GM23338 (cell line): ENCODE results near the gene EXO1. TPM values are rescaled to one million over a fixed set of nuclear protein-coding genes. Genes with fewer than 3 reads are reported as not detected.

ENCODE experiments used
- ATAC-seq: fragments of 200-7000 bp; cut with Tn5 transposase; 3 replicates; pipeline ENCODE4 v1.9.1; 2020
- DNase-seq: peaks from one replicate; pipeline ENCODE4 v3.0.0-alpha.2; 2015; ENCODE audit warnings: low spot score
- H2AFZ ChIP-seq: fragments of 200-600 bp; sonication (generic); 2 replicates; pipeline ENCODE4 v1.8.0; 2016; ENCODE audit warnings: antibody characterized with exemption, mild to moderate bottlenecking, moderate library complexity
- H3F3A ChIP-seq: fragments of 200-600 bp; sonication (generic); replicated peaks from 2 replicates; pipeline ENCODE4 v1.8.0; 2017; ENCODE audit warnings: antibody characterized with exemption, mixed run types, low read depth
- H3K27ac ChIP-seq: fragments of 200-600 bp; sonication (generic); 2 replicates; pipeline ENCODE4 v1.6.1; 2016; ENCODE audit warnings: low read depth
- H3K27me3 ChIP-seq: fragments of 200-600 bp; sonication (generic); 2 replicates; pipeline ENCODE4 v1.8.0; 2016; ENCODE audit warnings: mild to moderate bottlenecking, mixed run types, moderate library complexity; ENCODE audit not compliant: insufficient read depth
- H3K36me3 ChIP-seq: fragments of 200-600 bp; sonication (generic); 2 replicates; pipeline ENCODE4 v1.8.0; 2016; ENCODE audit warnings: mild to moderate bottlenecking; ENCODE audit not compliant: insufficient read depth
- H3K4me1 ChIP-seq: fragments of 200-600 bp; sonication (generic); 2 replicates; pipeline ENCODE4 v1.8.0; 2016; ENCODE audit warnings: mild to moderate bottlenecking, moderate library complexity; ENCODE audit not compliant: insufficient read depth
- H3K4me2 ChIP-seq: fragments of 200-600 bp; sonication (generic); 2 replicates; pipeline ENCODE4 v1.7.1; 2017; ENCODE audit warnings: mixed run types
- H3K4me3 ChIP-seq: fragments of 200-600 bp; sonication (generic); 2 replicates; pipeline ENCODE4 v1.6.1; 2016; ENCODE audit warnings: mixed run types
- H3K79me2 ChIP-seq: fragments of 200-600 bp; sonication (generic); replicated peaks from 2 replicates; pipeline ENCODE4 v1.8.0; 2017; ENCODE audit warnings: mild to moderate bottlenecking; ENCODE audit not compliant: insufficient read depth
- H3K9me2 ChIP-seq: fragments of 200-600 bp; sonication (generic); 2 replicates; pipeline ENCODE4 v1.8.0; 2017; ENCODE audit not compliant: insufficient read depth
- H4K20me1 ChIP-seq: fragments of 200-600 bp; sonication (generic); replicated peaks from 2 replicates; pipeline ENCODE4 v1.8.0; 2017; ENCODE audit warnings: mild to moderate bottlenecking; ENCODE audit not compliant: insufficient read depth
- H3K27ac Mint-ChIP-seq: 2 replicates; pipeline ENCODE4 v1.8.0; 2020; ENCODE audit warnings: inconsistent platforms, mild to moderate bottlenecking, moderate library complexity, mixed read lengths
- H3K27me3 Mint-ChIP-seq: 3 replicates; pipeline ENCODE4 v1.8.0; 2022; ENCODE audit warnings: low read depth, mild to moderate bottlenecking, moderate library complexity, mixed read lengths, inconsistent platforms; ENCODE audit not compliant: insufficient read depth, poor library complexity
- H3K36me3 Mint-ChIP-seq: 3 replicates; pipeline ENCODE4 v1.8.0; 2021; ENCODE audit warnings: low read depth, mild to moderate bottlenecking, inconsistent platforms, moderate library complexity, mixed read lengths
- H3K4me1 Mint-ChIP-seq: 3 replicates; pipeline ENCODE4 v1.8.0; 2020; ENCODE audit warnings: mild to moderate bottlenecking, inconsistent platforms, mixed read lengths
- H3K4me3 Mint-ChIP-seq: 3 replicates; pipeline ENCODE4 v1.8.0; 2021; ENCODE audit warnings: moderate library complexity, mild to moderate bottlenecking, inconsistent platforms, mixed read lengths
- H3K9me3 Mint-ChIP-seq: 3 replicates; pipeline ENCODE4 v1.8.0; 2020; ENCODE audit warnings: moderate library complexity, mild to moderate bottlenecking, inconsistent platforms, mixed read lengths
- CREB1 ChIP-seq: fragments of 250-450 bp; sonication (Bioruptor Pico); IDR thresholded peaks from 2 replicates; pipeline ENCODE4 v1.5.0; 2020; ENCODE audit warnings: low read depth, mild to moderate bottlenecking, moderate library complexity
- CTCF ChIP-seq, 2 experiments: fragments of 200-600 bp in 1 of 2; sonication (generic) in 1 of 2; conservative IDR thresholded peaks; 2 replicates each; pipeline versions ENCODE4 v1.5.1 to v1.6.1; 2016 to 2017; ENCODE audit warnings: antibody characterized with exemption in 2 of 2, low read depth in 2 of 2, mild to moderate bottlenecking in 2 of 2, moderate library complexity in 1 of 2
- ETS1 ChIP-seq: IDR thresholded peaks from 2 replicates; pipeline ENCODE4 v1.6.1; 2016; ENCODE audit warnings: antibody characterized with exemption
- EZH2 ChIP-seq: fragments of 200-600 bp; sonication (generic); IDR thresholded peaks from one replicate; pipeline ENCODE4 v1.8.0; 2017; ENCODE audit warnings: antibody characterized with exemption, mild to moderate bottlenecking, low read depth; ENCODE audit not compliant: unreplicated experiment
- EZH2phosphoT487 ChIP-seq: fragments of 200-600 bp; sonication (generic); IDR thresholded peaks from one replicate; pipeline ENCODE4 v1.8.1; 2018; ENCODE audit warnings: antibody characterized with exemption; ENCODE audit not compliant: unreplicated experiment
- JUNB ChIP-seq: IDR thresholded peaks from one replicate; pipeline ENCODE4 v1.6.1; 2016; ENCODE audit warnings: antibody characterized with exemption; ENCODE audit not compliant: unreplicated experiment
- NANOG ChIP-seq: IDR thresholded peaks from 2 replicates; pipeline ENCODE4 v1.6.1; 2016; ENCODE audit warnings: antibody characterized with exemption, borderline replicate concordance
- POLR2AphosphoS5 ChIP-seq: IDR thresholded peaks from 2 replicates; pipeline ENCODE4 v1.6.1; 2016; ENCODE audit warnings: antibody characterized with exemption, low read depth
- REST ChIP-seq: IDR thresholded peaks from one replicate; pipeline ENCODE4 v1.6.1; 2018; ENCODE audit warnings: antibody characterized with exemption; ENCODE audit not compliant: unreplicated experiment
- STAT1 ChIP-seq: IDR thresholded peaks from one replicate; pipeline ENCODE4 v1.6.1; 2016; ENCODE audit warnings: antibody characterized with exemption; ENCODE audit not compliant: unreplicated experiment
- ZNF114 ChIP-seq: fragments of 250-450 bp; sonication (Bioruptor Pico); IDR thresholded peaks from 2 replicates; pipeline ENCODE4 v1.5.0; 2020; ENCODE audit warnings: mild to moderate bottlenecking, moderate library complexity
- ZNF331 ChIP-seq: fragments of 250-450 bp; sonication (Bioruptor Pico); IDR thresholded peaks from 2 replicates; pipeline ENCODE4 v1.5.0; 2020; ENCODE audit warnings: low read depth, mild to moderate bottlenecking, moderate library complexity
- ZNF462 ChIP-seq: fragments of 250-450 bp; sonication (Bioruptor Pico); IDR thresholded peaks from 2 replicates; pipeline ENCODE4 v1.5.0; 2020; ENCODE audit warnings: mild to moderate bottlenecking, moderate library complexity
- polyA plus RNA-seq: library from polyadenylated mRNA; unstranded; fragments of >200 nt; fragmentation: Nextera tagmentation; extraction: Ambion mirVana; gene quantifications from 2 replicates; pipeline ENCODE4 v1.2.1, GENCODE V29; 2016
- total RNA-seq: library from RNA; depleted of rRNA; stranded (reverse); fragments of >200 nt; shearing (Covaris generic); gene quantifications from 2 replicates; pipeline ENCODE4 v1.2.3, GENCODE V29; 2014

EXO1 gene
- total and polyA plus RNA-seq, 2 experiments from 2014 or later = 16.2 to 34.0 TPM

- H3K9me3 Mint-ChIP-seq = no peaks in the 10 kb centered on the region
- TF ChIP-seq REST (no peak), CTCF (conservative IDR thresholded peaks at IDR 0.05; ENCODE audit: low read depth in 2 of 2) (no peak), CREB1 (CRISPR knock-in tag) (no peak), EZH2phosphoT487 (no peak), NANOG (no peak), ZNF331 (CRISPR knock-in tag) (no peak), JUNB (no peak), ZNF462 (CRISPR knock-in tag) (no peak), EZH2 (no peak), POLR2AphosphoS5 (no peak), ZNF114 (CRISPR knock-in tag) (no peak), STAT1 (no peak), ETS1 (no peak)
- H3K4me3 ChIP-seq = no peak overlapping the region
- no peaks in the 10 kb centered on the region for H3K27me3 ChIP-seq
- H3K4me3 Mint-ChIP-seq = no peak overlapping the region
- DNase-seq = no peak
- H3K27ac ChIP-seq = no peak overlapping the region
- no peak overlapping the region for H3K4me2 ChIP-seq
- no peaks in the 10 kb centered on the region for H3K9me2 ChIP-seq
- H3F3A ChIP-seq = no peaks in the 10 kb centered on the region
- no peaks in the 10 kb centered on the region for H3K4me1 ChIP-seq
- H3K79me2 ChIP-seq = no peaks in the 10 kb centered on the region
- no peaks in the 10 kb centered on the region for H3K36me3 ChIP-seq
- peaks cover 1% of the 10 kb centered on the region for H3K27me3 Mint-ChIP-seq
- no peak for ATAC-seq
- H3K36me3 Mint-ChIP-seq = no peaks in the 10 kb centered on the region
- no peaks in the 10 kb centered on the region for H4K20me1 ChIP-seq
- H3K27ac Mint-ChIP-seq = no peak overlapping the region
- H3K4me1 Mint-ChIP-seq = no peaks in the 10 kb centered on the region
- H2AFZ ChIP-seq = no peak overlapping the region; the same call in 1 of the 2 replicates
These were observed 29.9 kb upstream of the EXO1 start for GRCh38 chr1:241817956-241818612.
